AG04450 (cell line): ENCODE results near the gene HIBADH. TPM values are rescaled to one million over a fixed set of nuclear protein-coding genes. Genes with fewer than 3 reads are reported as not detected.

Source experiments
- CTCF ChIA-PET: fragments of 300-600, 350-600 bp; formaldehyde crosslinking; extraction: SDS; loops from one replicate; lab custom pipeline; 2022; ENCODE audit warnings: antibody characterized with exemption, inconsistent platforms; lab: Charles Lee
- POLR2A ChIA-PET: fragments of 350-600 bp; formaldehyde crosslinking; extraction: SDS; loops from one replicate; lab custom pipeline; 2021; ENCODE audit warnings: antibody characterized with exemption, inconsistent platforms; lab: Yijun Ruan, JAX
- DNase-seq: peaks from one replicate; pipeline ENCODE4 v3.0.0-alpha.2; 2011; ENCODE audit warnings: low read depth, low spot score
- H3K27ac ChIP-seq: one replicate; pipeline ENCODE4 v1.5.1; 2012; ENCODE audit warnings: low read depth, low read length, control low read depth
- H3K27me3 ChIP-seq: one replicate; pipeline ENCODE4 v1.6.0; 2012; ENCODE audit warnings: low read length; ENCODE audit not compliant: control insufficient read depth, insufficient read depth
- H3K4me3 ChIP-seq: 2 replicates; pipeline ENCODE4 v1.5.1; 2011; ENCODE audit warnings: mild to moderate bottlenecking, low read depth, low read length, control low read depth
- H3K9me3 ChIP-seq: 2 replicates; pipeline ENCODE4 v1.5.1; 2012; ENCODE audit warnings: low read length; ENCODE audit not compliant: control insufficient read depth, insufficient read depth
- polyA plus RNA-seq: library from polyadenylated mRNA; depleted of rRNA; stranded (reverse); fragments of >200 nt; gene quantifications from 2 replicates; pipeline ENCODE4 v1.2.3, GENCODE V29; 2011
- TF ChIP-seq, protein P1 (sequence below): IDR thresholded peaks from 2 replicates; pipeline ENCODE4 v1.5.1; 2011; ENCODE audit warnings: low read depth, low read length, control low read depth, inconsistent platforms

The HIBADH gene
- polyA plus RNA-seq, 1 experiment: 86.3 TPM

DNA sequence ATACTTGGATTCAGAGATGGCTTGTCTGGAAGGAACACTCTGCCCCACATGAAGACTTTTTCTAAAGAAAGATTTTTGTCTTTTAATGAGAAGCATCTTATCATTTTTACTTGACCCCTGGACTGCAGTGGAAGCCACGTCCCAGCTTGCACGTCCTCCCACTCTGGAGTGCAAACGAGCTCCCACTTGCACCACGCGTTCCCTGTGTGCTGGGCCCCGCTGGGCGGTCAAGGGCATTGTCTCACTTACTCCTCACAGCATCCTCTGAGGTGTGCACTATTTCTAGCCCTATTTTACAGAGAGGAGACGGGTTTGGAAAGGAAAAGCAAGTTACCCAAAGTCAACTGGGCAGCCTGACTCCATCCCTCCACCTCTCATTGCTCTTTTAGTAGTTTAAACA is 175.2 kb downstream of the HIBADH start:
- Histone ChIP-seq H3K4me3 (no peak overlapping the region), H3K27me3 (peaks cover 17% of the 10 kb centered on the region), H3K9me3 (peaks cover 12% of the 10 kb centered on the region; the same call in 1 of the 2 replicates), H3K27ac (no peak overlapping the region)
- ChIA-PET POLR2A (no interaction called here), CTCF (no interaction called here)
- TF ChIP-seq, protein P1, sequence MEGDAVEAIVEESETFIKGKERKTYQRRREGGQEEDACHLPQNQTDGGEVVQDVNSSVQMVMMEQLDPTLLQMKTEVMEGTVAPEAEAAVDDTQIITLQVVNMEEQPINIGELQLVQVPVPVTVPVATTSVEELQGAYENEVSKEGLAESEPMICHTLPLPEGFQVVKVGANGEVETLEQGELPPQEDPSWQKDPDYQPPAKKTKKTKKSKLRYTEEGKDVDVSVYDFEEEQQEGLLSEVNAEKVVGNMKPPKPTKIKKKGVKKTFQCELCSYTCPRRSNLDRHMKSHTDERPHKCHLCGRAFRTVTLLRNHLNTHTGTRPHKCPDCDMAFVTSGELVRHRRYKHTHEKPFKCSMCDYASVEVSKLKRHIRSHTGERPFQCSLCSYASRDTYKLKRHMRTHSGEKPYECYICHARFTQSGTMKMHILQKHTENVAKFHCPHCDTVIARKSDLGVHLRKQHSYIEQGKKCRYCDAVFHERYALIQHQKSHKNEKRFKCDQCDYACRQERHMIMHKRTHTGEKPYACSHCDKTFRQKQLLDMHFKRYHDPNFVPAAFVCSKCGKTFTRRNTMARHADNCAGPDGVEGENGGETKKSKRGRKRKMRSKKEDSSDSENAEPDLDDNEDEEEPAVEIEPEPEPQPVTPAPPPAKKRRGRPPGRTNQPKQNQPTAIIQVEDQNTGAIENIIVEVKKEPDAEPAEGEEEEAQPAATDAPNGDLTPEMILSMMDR: no peak
- DNase-seq: no peak

DNA sequence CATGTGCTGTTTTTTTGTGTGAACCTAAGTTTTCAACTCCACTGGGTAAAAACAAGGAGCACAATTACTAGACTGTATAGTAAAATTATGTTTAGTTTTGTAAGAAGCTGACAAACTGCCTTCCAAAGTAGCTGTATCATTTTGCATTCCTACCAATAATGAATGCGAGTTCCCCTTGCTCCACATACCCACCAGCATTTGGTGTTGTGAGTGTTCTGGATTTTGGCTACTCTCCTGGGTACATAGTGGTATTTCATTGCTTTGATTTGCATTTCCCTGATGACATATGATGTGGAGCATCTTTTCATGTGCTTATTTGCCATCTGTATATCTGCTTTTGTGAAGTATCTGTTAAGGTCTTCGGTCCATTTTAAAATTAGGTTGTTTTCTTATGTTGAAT is 178.2 kb downstream of the HIBADH start:
- TF ChIP-seq, protein P1: no peak
- ChIA-PET POLR2A (no interaction called here), CTCF (interaction anchor here (1.0 kb wide), 1 partner anchor 11 kb away, joined by 3 read pairs; no protein-coding TSS in a partner anchor)
- no peak overlapping the region for H3K27ac ChIP-seq
- DNase-seq: no peak
- no peaks in the 10 kb centered on the region for H3K9me3 ChIP-seq
- no peak overlapping the region for H3K4me3 ChIP-seq
- H3K27me3 ChIP-seq: peaks cover 17% of the 10 kb centered on the region

DNA sequence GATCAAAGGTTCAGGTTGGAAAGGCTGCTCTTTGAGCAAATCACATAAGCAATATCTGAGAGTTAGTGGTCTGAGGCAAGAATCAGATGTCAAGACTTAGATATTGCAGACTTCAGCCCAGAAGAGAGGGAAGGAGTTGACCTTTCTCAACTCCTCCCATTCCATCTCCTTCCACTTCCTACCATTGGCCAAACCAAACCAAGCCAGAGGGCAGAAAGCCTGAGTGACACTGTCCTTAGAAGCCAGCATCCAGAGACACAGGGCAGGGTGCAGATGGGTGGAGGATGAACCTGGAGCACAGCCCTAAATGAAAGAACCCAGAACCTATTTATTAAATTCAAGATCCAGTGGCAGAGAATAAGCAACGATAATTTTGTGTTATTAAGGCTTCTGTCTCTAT is 180.5 kb downstream of the HIBADH start:
- H3K9me3 ChIP-seq: no peaks in the 10 kb centered on the region
- peaks cover 9% of the 10 kb centered on the region for H3K27me3 ChIP-seq
- DNase-seq: no peak
- ChIA-PET CTCF (no interaction called here), POLR2A (no interaction called here)
- no peak overlapping the region for H3K4me3 ChIP-seq
- TF ChIP-seq, protein P1: no peak
- H3K27ac ChIP-seq: no peak overlapping the region

DNA sequence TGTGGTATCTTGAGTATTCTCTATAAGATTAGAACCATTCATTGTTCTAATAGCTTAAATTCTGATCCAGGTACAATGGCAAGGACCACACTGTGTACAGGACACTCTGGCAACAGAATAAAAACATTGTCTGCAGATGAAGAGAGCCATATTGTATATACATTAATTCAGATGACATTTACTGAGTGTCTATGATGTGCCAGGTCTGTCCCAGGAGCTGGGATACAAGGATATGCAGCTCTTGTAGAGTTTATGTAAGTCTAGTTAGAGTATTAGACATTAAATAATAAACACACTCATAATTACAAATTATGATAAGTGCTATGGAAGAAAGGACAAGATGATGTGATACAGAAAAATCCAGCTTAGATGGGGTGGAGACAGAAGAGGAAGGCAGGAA is 184.1 kb downstream of the HIBADH start:
- peaks cover 8% of the 10 kb centered on the region for H3K27me3 ChIP-seq
- ChIA-PET POLR2A (no interaction called here), CTCF (no interaction called here)
- TF ChIP-seq, protein P1: no peak
- DNase-seq: no peak
- no peaks in the 10 kb centered on the region for H3K9me3 ChIP-seq
- H3K27ac ChIP-seq: no peak overlapping the region
- no peak overlapping the region for H3K4me3 ChIP-seq

DNA sequence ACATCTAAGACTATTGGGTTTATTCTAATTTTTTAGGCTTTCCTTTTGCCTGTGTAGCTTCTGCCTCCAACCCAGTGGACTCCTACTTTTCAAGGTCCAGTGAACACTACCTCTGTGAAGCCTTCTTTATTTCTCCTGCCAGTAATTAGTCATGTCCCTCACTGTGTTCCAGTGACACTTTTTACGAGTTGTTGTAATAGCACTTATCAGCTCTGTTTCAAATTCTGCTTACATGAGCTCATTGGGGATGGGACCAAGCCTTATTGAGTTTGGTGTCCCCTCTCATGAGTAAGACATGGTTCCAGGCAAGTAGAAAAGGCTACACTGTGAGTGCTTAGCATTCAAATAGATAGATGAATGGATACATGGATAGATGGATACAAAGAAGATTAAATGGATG is 184.6 kb downstream of the HIBADH start:
- POLR2A ChIA-PET: no interaction called here
- Histone ChIP-seq H3K9me3 (no peaks in the 10 kb centered on the region), H3K27me3 (peaks cover 8% of the 10 kb centered on the region), H3K27ac (no peak overlapping the region), H3K4me3 (no peak overlapping the region)
- CTCF ChIA-PET: no interaction called here
- TF ChIP-seq, protein P1: no peak
- DNase-seq: no peak
